Ramos (cell line): ENCODE data around the gene SLC10A7.

Source experiments
- in situ Hi-C: fragments of 300-500 bp; cut with MboI; formaldehyde crosslinking; loops from one replicate; pipeline ENCODE4 v1.14.3; 2022; ENCODE audit warnings: low sequenced_read_pairs; ENCODE audit not compliant: unreplicated experiment

Gene SLC10A7

DNA sequence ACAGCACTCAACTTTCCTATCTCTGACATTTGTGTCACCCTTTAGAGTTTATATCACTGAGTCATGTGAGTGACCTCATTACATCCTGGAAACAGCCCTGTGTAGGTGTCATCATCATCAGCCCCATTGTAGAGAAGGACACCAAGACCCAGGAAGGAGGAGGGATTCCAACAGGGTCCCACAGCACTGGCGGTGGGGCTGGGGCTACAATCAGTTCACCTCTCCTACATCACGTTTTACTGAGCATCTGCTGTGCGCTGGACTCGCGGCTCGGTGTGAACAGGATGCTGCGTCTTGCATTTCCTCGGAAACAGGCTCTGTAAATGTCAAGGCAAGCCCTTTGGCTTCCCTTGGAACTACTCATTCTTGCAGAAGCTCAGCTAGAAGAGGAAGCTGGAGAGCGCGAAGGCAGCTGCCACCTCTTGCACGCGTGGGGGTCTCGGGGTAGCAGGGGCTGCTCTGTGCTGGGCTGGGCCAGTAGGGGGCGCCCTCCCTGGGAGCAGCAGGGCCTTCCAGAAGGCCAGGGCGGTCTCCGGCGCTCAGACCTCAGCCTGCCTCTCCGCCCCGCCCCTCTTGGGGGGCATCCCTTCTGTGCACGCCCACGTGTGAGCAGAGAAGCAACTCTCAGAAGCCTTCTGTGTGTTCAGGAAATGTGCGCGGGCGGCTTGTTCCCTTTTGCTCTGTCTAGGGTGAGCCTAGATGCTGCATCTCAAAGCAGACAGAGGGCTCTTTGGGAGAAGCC is 278.4 kb downstream of the SLC10A7 start:
- in situ Hi-C loops, result no loop called here

DNA sequence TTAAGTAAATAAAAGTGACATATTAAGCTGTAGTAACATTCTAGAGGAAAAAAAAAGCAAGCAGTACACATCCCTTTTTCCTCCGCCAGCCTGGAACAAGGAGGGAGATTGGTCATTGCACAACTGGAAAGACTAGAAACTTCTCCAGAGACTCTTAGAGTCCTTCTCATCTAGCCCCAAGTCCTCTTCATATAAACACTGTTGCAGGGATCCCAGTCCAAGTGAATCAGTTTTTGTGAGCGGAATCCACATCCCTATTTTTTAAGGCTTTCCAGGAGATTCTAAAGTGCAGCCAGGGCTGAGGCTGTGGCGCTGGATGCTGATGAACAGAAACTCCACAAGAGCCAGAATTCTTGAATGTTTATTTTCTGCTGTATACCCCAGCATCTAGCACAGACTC is 283.6 kb downstream of the SLC10A7 start:
- in situ Hi-C loops, result no loop called here

DNA sequence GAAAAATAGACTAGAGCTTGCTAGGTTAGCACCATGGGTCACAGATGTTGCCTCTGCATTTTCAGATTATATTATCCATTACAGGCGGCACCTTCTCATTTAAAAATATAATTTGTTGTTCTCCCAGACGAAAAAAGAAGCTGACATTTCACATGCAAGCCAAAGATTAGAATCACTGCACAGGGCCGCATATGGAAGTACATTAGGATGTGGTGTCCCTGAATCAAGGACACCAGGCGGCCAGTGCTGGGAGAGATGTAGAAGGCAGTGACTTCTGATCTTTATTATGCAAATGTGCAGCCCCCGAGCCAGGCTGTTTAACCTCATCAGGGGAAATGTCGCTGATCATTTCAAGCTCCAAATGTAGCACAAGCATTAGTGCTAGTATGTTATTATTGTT is 284.6 kb downstream of the SLC10A7 start:
- in situ Hi-C loops, result no loop called here

DNA sequence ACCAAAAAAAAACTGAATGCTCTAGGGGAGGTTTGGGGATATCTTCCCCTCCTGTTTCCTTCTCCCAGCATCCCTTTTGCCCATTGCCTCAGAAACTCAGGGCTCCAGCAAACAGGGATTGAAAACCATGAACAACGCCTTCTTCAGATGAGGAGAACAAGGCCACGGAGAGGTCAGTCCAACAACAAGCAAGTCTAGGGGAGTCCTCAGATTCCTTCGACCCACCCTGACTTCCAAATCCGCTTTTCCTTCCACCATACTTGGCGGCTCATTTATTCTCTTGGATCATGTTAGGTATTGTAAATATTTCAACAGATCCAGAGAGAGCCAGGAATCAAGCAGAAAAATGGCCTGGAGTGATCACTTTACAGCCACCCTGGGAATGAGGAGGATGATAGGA is 285.5 kb downstream of the SLC10A7 start:
- in situ Hi-C loops, result no loop called here

DNA sequence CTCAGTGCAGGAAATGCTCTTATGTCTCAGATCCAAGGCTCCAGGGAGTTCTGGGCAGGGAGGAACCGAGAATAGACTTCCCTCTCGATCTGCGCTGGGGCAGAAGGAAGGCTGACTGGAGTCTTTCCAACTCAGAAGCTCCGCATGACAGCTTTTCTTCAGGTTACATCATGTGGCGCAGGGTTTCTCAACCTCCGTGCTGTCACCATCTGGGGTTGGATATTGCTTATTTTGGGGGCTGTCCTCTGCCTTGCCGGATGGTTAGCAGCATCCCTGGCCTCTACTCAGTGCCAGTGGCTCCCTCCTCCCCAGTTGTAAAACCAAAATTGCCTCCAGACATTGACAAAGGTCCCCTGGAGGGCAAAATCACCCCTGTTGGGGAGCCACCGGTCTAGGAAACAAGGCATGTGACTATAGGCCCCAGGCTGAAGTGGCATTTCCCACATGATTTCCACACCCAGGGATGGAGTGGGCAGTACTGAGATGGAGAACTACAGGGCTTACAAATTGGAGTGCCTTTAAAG is 286.0 kb downstream of the SLC10A7 start:
- in situ Hi-C loops, result no loop called here

DNA sequence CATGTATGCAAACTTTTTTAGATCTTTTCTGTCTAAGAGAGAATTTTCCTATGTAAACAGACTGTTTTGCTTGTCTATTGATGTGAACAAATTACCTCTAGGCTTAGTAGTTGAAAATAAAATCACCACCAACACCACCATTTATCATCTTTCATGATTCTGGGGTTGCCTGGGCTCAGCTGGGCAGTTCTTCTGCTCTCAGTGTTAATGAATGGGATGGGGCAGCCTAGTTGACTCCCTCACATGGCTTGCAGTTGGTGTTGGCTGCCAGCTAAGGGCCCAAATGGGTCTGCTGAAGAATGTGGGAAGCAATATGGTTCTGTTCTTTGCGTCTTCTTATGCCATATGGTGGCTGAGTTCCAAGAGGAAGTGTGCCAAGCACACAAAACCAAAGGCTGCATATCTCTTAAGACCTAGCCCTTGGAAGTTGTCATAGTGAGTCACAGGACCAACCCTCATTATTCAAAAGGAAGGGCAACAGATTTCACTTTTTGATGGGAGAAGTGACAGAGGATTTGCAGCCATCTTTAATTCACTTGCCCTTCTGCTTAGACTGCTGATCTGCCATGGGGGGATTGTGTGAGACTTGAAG is 289.5 kb downstream of the SLC10A7 start:
- in situ Hi-C loops, result no loop called here

DNA sequence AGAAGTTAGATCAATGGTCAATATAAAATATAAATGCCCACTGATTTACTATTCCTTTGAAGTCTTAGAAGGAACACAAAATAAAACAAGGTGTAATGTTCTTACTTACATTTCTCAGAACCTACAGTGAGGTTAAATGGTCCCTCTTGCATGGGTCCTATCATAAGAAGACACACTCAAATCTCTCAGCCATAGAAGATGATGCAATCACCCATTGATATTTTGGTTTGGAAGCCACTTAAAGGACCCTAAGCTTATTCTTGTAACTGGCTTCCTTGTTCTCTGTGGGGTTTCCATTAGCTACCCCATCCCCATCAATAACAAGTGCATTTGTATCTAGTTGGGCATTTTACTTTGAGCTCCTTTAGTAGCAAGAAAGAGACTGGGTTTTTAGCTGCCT is 292.3 kb downstream of the SLC10A7 start:
- in situ Hi-C loops, result no loop called here

DNA sequence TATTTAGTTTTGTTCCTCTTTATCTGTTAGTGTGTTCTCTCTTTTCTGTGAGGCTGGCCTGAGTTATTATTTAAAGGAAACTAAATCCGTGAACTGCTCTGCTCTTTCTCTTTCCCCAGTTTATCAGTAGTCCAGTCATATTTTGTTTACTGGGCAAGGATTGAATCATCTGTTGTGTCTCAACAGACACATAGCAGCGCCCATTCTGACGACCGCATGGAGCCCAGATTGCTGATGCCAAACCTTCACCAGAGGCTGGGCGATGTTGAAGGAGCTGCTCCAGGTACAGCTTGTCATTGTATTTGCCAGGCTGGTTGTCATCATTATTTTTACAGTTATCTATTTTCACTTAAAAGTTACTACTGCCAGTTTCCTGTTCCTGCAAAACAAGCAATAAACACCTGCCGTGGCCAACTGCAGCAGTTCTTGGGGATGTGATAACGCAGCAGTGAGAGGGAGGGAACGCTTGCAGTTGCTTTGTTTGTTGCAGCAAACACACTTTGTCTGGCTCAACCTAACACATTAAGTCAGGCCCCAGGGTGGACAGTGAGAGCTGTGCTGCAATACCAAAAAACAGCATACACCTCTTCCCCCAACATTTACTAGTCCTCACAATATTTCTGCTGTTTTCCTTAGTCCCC is 297.3 kb downstream of the SLC10A7 start:
- in situ Hi-C loops, result no loop called here

DNA sequence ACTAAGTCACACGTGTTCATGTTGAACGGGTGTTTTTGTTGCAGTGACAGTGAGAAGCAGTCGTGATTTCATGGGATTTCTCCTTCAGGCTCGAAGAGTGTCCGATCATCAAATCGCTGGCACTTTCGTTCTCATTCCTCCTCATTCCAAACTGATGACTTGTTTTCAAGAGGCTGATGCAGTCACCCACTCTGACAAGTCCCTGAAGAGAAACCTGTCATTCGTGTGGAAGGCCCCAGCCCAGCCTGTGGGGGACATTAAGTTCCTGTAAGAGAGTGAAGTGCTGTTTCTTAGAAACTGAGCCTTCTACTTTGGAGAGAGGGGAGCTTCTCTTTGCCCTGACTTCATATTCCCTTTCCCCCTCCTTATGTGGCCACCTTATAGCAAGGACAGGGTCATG is 299.4 kb downstream of the SLC10A7 start:
- in situ Hi-C loops, result no loop called here

DNA sequence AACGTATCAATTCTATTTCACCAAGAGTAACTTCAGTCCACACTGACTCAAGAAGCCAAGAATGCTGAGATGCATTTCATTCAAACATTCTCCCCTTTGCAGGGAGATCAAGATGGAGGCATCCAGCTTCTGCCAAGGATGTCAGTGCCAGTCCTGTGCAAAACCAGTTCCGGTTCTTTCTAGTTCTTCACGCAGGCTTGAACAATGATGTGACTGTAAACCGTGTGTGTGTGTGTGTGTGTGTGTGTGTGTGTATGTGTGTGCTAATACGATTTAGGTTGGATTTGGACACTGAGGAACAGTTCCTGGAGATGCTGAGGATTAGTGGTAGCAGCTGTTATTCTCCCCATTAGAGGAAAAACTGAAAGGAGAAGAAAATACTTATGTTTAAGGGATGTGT is 307.5 kb downstream of the SLC10A7 start, which contains the start of gene REELD1:
REELD1 (plus strand) TSS at position 301 of the 400 bp plus-strand sequence. CDS start 2,415 bp downstream, outside the sequence.
- in situ Hi-C loops, result no loop called here

DNA sequence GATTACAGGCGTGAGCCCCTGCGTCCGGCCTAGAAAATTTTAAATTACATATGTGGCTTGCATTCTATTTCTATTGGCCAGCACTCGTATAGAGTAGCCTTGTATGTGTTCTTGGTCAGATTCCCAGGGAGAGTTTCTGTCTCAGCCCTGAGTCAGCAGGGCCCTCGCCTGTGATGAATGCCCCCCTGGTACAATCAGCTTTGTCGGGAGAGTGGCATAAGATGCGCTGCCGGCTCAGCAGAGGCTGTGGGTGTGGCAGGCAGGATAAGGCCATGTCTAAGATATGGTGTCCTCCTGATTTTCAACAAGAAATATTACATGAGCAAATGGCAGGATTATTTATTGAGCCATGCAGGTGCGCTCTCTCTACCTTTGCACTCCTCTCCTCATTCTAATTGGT is 309.0 kb downstream of the SLC10A7 start:
- in situ Hi-C loops, result no loop called here

DNA sequence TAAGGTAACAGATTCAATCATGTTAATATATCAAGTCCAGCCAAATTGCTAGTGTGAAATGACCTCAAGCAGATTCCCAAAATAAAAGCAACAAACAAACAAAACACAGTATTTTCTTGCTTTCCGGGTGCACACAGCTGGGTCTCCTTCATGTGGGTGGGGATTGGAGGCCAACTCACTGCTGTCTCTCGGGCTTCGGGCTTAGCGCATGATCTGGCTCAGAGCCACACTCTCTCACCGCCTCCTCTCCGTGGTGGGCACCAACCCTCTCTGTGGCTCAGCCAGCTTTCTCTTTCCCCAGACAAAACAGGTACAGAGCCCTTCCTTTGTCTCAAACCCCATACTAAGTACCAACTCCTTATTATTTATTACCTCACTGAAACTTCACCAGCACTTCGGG is 310.3 kb downstream of the SLC10A7 start:
- in situ Hi-C loops, result no loop called here

DNA sequence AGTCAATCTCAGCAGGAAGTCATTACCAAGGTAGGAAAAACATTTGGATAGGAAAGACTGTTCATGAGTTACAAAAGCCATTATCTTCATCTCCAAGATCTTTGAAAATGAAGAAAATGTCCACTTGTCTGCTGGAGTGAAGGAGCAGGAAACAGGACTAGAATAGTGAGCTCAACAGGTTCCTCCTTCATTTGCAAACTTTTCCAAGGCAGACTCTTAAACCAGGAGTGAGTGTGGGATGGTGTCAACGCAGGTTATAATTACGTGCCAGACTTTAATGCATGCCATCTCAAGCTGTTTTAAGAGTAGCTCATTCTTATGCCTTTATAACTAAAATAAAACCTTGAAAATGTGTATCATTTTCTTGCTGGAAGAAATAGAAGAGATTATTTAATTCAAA is 310.9 kb downstream of the SLC10A7 start:
- in situ Hi-C loops, result no loop called here

DNA sequence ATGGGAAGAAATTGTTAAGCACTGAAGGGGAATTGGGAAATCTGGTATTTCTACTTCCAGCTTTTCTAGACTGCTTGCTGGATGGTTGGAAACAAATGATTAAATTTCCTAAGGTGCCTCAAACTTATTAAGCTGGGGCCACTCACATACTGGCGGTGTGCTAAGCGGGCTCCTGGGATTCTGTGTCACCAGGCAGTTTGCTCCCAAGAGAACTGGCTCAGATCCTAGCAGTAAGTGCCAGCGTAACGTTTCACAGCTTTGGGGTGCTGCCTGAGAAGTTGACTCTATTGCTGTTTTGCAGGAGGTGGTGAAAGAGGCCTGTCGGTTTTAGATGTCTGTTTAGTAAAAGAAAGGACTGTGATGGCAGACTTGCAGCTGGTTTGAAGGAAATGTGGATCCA is 314.3 kb downstream of the SLC10A7 start:
- in situ Hi-C loops, result no loop called here
